Pancreas (tissue), 10 donors: ENCODE measurements around the gene RIMKLB. TPM values are rescaled to one million over a fixed set of nuclear protein-coding genes. Genes with fewer than 3 reads are reported as not detected.
A peak's percentile ranks its signal among the peaks of the same experiment; 100 is the strongest.

ENCODE experiments used
- ATAC-seq, 4 donors: fragments of 200-7000 bp; cut with Tn5 transposase; one replicate each; pipeline versions ENCODE4 v1.8.0 to v1.9.1; 2020; ENCODE audit warnings: mild to moderate bottlenecking in 4 of 4, moderate library complexity in 4 of 4
- DNase-seq, 6 donors: peaks; one replicate each; pipeline ENCODE4 v3.0.0-alpha.2; 2020
- FAIRE-seq: peaks from 2 replicates; lab custom pipeline; 2012; peaks lifted over from hg19 to GRCh38; lab: Jason Lieb, UNC
- H3K27ac ChIP-seq, 4 donors: fragments of 200-600 bp; sonication (generic); 1 replicate in 3 of 4; 2 replicates in 1 of 4; pipeline versions ENCODE4 v1.5.0 to v1.8.0; 2020
- H3K27me3 ChIP-seq, 4 donors: fragments of 200-600 bp; one replicate each; pipeline ENCODE4 v1.8.0; 2021
- H3K36me3 ChIP-seq, 3 donors: fragments of 200-600 bp; sonication (generic) in 1 of 3; one replicate each; pipeline versions ENCODE4 v1.5.0 to v1.8.0; 2020 to 2021
- H3K4me1 ChIP-seq, 3 donors: fragments of 200-600 bp; one replicate each; pipeline ENCODE4 v1.8.0; 2021
- H3K4me3 ChIP-seq, 4 donors: fragments of 200-600 bp; sonication (generic) in 2 of 4; one replicate each; pipeline versions ENCODE4 v1.5.0 to v1.8.0; 2020 to 2021
- H3K9me3 ChIP-seq, 4 donors: fragments of 200-600 bp; one replicate each; pipeline ENCODE4 v1.8.0; 2021
- CTCF ChIP-seq, 4 donors: fragments of 200-600 bp; sonication (generic) in 3 of 4; IDR thresholded peaks; one replicate each; pipeline versions ENCODE4 v1.5.0 to v1.8.0; 2021; ENCODE audit warnings: antibody characterized with exemption in 4 of 4
- WGBS, 2 donors: extraction: QIAGEN DNeasy Blood & Tissue Kit; methylation state at CpG; one replicate each; pipeline ENCODE4 v1.1.7; 2013; 5-methylcytosine and 5-hydroxymethylcytosine counted together
- intact Hi-C, 3 donors: fragments of 100-400 bp; cut with DNase I; formaldehyde crosslinking; loops; one replicate each; pipeline versions ENCODE4 v1.11.1 to v1.14.2; 2022
- polyA plus RNA-seq, 2 donors: library from polyadenylated mRNA; stranded (reverse); fragments of 200-250 nt; gene quantifications; one replicate each; pipeline ENCODE4 v1.2.3, GENCODE V29; 2013
- total RNA-seq, 6 donors: library from RNA; stranded (reverse); fragmentation: NEBNext Ultra II Directional in 4 of 6; extraction: Animal tissue kit (Norgen Biotek cat#: 25700) in 4 of 6; gene quantifications; one replicate each; pipeline versions ENCODE4 v1.2.1 to v1.2.4, GENCODE V29; 2021 to 2023
- donor health status: healthy with polysubstance abuse.
- donor health status: DM: no; HTN: no; CAD: no; lungs with moderate emphysema.
- donor health status: DM: no; HTN: no; CAD: no.
- donor health status: control.
- donor health status: control.
- donor health status: Bipolar disorder and iron deficiency.
- donor health status: DM: yes; HTN: yes; CAD: no.
- donor health status: DM: no; HTN: no; CAD: no.
- donor health status: DM: no; HTN: no; CAD: no.
- donor health status: DM: yes; HTN: yes; CAD: no.

The RIMKLB gene
- total and polyA plus RNA-seq, 8 donors: 5.1 to 46.2 (median 8.8) TPM

GRCh38 chr12:8821591-8821990 lies 123.8 kb downstream of the RIMKLB start:
- no peak for TF ChIP-seq CTCF (IDR thresholded peaks at IDR 0.05)
- Histone ChIP-seq H3K27ac (no peak overlapping the region), H3K4me1 (no peaks in the 10 kb centered on the region), H3K36me3 (no peaks in the 10 kb centered on the region), H3K9me3 (no peaks in the 10 kb centered on the region), H3K27me3 (peaks cover 0 to 2% (median 0%) of the 10 kb centered on the region in 4 donors), H3K4me3 (no peak overlapping the region)
- no peak for ATAC-seq
- intact Hi-C loops: no loop called here
- 82 to 84% methylated on average over 3 of the region's 3 CpGs for WGBS, 2 donors
- FAIRE-seq: no peak
- DNase-seq: no peak

GRCh38 chr12:8822298-8822697 lies 124.5 kb downstream of the RIMKLB start, which contains the start of gene A2ML1:
Gene A2ML1 (plus strand): TSS chr12:8822621. CDS start chr12:8822652, 31 bp downstream.
- Histone ChIP-seq H3K36me3 (no peaks in the 10 kb centered on the region), H3K27ac (no peak within 1 kb of the TSS), H3K4me3 (no peak within 1 kb of the TSS), H3K4me1 (no peaks in the 10 kb centered on the region), H3K9me3 (no peaks in the 10 kb centered on the region), H3K27me3 (peaks cover 0 to 4% (median 0%) of the 10 kb centered on the region in 4 donors)
- TF ChIP-seq CTCF (IDR thresholded peaks at IDR 0.05): no peak
- ATAC-seq: no peak
- FAIRE-seq: no peak
- DNase-seq: no peak
- intact Hi-C loops: no loop called here
- 95 to 98% methylated on average over 3 of the region's 3 CpGs for WGBS, 2 donors

- Histone ChIP-seq H3K27ac (no peak overlapping the region), H3K9me3 (no peaks in the 10 kb centered on the region), H3K36me3 (no peaks in the 10 kb centered on the region), H3K4me3 (no peak overlapping the region), H3K4me1 (no peaks in the 10 kb centered on the region), H3K27me3 (peaks cover 0 to 4% (median 0%) of the 10 kb centered on the region in 4 donors)
- peak in 1 of 4 donors; percentile 9 for TF ChIP-seq CTCF (IDR thresholded peaks at IDR 0.05)
- DNase-seq: no peak
- WGBS, 2 donors: 32 to 33% methylated on average over 8 of the region's 8 CpGs
- intact Hi-C loops: no loop called here
- FAIRE-seq: no peak
- ATAC-seq: peak in 3 of 4 donors; percentile 49 to 59 (median 54)
These were observed 125.9 kb downstream of the RIMKLB start for GRCh38 chr12:8823565-8824300.

- H3K27ac ChIP-seq: no peak overlapping the region
- 76 to 81% methylated on average over 4 of the region's 4 CpGs for WGBS, 2 donors
These were observed 129.9 kb downstream of the RIMKLB start for GRCh38 chr12:8827551-8828256.

More at GRCh38 chr12:8827551-8828256, 129.9 kb downstream of the RIMKLB start:
- no peaks in the 10 kb centered on the region for H3K36me3 ChIP-seq
- ATAC-seq (no peak), DNase-seq (no peak), FAIRE-seq (no peak)
- no peak overlapping the region for H3K4me3 ChIP-seq
- no peak for TF ChIP-seq CTCF (IDR thresholded peaks at IDR 0.05)
- H3K4me1 ChIP-seq: no peaks in the 10 kb centered on the region
- peaks cover 0 to 4% (median 0%) of the 10 kb centered on the region in 4 donors for H3K27me3 ChIP-seq
- H3K9me3 ChIP-seq: no peaks in the 10 kb centered on the region
- intact Hi-C loops: no loop called here
